Inferior parietal cortex (tissue), 1 donor: ENCODE measurements around the gene DEFB132.
A peak's percentile ranks its signal among the peaks of the same experiment; 100 is the strongest.

Experiments used
- DNase-seq: peaks from one replicate; pipeline ENCODE4 v3.0.0-alpha.2; 2016; ENCODE audit errors: extremely low spot score

DEFB132 gene

GRCh38 chr20:263701-264100 lies 6.2 kb downstream of the DEFB132 start:
- no peak for DNase-seq

GRCh38 chr20:266596-267562 lies 9.4 kb downstream of the DEFB132 start:
- DNase-seq: peak; percentile 80

DNA sequence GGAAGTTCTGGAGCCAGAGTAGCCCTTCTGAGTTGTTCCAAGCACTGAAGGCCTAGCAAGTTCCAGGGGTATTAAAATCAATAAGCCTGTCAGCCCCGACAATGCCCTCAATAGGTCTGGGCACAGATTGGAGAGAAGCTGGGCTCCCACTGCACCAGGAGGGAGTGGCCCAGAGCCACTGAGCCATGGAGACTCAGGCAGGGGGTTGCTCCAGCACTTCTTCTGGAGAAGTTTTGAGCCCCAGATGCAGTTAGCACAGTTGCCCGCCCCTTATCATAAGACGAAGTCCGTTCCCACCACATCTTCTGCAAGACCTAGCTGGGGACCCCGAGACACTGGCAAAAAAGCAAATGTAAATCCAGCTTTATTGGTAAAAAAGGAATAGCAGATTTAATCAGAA lies 13.0 kb downstream of the DEFB132 start:
- no peak for DNase-seq

GRCh38 chr20:271069-271468 lies 13.5 kb downstream of the DEFB132 start:
- DNase-seq: no peak

DNA sequence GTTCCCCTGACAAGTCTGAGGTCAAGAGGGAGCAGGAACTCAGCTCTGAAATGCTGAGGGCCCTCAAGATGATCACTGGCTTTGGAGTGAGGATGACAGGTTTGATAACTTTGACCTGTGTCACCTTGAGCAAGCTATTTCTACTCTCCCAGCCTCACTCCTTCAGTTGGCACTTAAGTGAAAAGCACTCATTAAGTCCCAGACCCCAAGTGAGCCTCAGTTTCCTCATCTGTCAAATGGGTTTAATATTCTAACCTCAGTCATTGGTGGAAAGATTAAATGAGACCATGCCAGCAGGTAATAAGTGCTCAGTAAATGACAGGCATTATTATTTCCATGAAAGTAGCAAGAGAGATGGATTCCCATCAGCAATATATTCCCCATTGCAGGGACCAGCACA lies 14.0 kb downstream of the DEFB132 start:
- DNase-seq: no peak

DNA sequence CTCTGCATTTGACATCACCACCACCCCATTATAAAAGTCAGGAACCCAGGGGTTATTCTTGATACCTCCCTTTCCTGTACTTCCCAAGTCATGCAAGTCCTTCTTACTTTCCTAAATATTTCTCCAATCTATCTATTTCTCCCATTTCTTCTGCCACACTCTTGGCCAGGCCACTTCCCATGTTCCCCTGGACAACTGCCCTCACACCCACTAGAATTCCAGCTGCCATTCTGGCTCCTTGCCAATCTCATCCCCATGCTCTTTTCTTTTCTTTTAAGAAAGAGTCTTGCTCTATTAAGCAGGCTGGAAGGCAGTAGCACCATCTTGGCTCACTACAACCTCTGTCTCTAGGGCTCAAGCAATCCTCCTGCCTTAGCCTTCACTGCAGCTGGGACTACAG lies 15.2 kb downstream of the DEFB132 start:
- no peak for DNase-seq

DNA sequence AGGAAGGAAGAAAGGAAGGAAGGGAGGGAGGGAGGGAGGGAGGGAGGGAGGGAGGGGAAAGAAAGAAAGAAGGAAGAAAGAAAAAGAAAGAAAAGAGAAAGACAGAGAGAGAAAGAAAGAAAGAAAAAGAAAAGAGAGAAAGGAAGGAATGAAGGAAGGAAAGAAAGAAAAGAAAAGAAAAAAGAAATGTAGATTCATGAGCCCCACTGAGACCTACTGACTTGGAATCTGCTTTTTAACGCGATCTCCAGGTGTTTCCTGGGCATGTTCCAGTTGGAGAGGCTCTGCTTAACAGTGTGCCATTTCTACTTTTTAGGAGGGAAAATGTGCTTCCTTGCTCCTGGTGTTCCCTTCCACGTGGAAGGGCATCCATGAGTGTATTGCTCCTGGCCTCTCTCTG lies 16.4 kb downstream of the DEFB132 start:
- DNase-seq: no peak

DNA sequence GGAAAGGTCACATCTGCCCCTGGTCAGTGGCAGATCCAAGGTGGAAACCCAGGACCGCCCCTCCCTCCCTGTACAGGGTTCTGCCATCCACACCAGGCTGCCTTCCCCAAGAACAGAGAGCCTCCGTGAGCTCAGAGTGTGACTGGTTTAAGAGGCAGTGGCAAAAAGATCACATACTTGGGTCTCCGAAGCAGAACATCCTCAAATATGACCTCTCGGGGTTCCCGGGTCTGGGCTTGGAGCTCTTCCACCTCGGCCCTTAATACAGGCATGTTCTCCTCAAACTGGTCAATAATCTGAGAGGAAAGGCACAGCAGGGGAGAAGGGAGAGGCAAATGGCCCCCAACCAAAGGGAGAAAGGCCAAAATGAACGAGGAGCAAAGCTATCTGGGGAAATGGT lies 18.3 kb downstream of the DEFB132 start:
- no peak for DNase-seq

- DNase-seq: no peak
Observed at GRCh38 chr20:276620-277495, 19.3 kb downstream of the DEFB132 start.

- no peak for DNase-seq
Observed at GRCh38 chr20:277496-277781, 19.9 kb downstream of the DEFB132 start.

- DNase-seq: no peak
Observed at GRCh38 chr20:278181-278580, 20.7 kb downstream of the DEFB132 start.

DNA sequence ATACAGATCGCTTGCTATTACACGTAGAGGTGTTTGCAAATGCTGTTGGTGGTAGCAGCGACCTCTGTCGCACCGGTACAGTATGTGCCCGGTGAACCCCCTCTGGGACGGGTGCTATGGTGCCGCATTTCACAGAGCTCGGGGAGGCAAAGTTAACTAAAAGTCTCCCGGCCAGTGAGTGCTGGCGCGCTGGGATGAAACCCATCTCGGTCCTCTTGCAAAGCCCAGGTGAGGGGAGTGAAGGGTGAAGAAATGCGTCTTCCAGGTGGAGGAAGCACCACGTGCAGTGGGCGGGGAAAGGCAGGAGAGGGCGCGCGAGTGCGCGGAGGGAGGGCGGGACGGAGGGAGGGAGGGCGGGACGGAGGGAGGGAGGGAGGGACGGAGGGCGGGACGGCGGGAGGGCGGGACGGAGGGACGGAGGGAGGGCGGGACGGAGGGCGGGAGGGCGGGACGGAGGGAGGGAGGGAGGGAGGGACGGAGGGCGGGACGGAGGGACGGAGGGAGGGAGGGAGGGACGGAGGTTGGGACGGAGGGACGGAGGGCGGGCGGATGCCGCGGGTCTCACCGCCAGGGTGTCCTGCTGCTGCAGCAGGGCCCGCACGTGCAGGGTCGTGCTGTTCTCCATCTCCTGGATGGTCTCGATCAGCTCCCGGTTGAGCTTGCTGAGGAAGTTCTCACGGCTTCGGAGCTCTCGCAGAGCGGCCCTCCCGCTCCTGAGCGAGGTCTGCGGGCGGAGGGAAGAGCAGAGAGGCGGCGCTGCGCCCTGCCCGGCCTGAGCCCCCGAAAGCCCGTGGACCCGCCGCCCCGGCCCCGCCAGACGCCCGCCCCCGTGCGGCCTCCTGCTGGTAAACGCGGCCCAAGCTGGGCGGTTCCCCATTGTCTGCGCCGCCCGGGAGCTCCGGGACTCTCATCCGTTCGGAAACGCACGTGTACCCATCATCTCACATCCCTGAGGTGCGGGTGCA lies 21.4 kb downstream of the DEFB132 start:
- DNase-seq: no peak

DNA sequence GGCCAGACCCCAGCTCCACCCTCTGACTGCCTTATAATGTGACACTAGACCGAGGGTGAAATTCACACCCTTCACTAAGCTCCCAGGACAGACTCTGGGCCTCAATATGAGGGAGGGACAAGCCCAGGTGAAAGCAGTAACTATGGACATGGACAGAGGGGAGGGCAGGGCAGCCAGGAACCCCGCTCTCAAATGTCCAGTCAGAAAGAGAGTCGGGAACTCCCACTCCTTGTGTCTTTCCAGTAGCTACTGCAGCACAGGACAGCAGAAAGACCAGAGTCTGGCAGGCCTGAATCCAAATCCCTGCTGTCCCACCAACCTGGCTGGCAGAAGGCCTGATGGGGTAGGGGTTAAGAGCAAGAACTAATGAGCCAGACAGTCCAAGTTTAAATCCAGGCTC lies 26.6 kb downstream of the DEFB132 start:
- no peak for DNase-seq

DNA sequence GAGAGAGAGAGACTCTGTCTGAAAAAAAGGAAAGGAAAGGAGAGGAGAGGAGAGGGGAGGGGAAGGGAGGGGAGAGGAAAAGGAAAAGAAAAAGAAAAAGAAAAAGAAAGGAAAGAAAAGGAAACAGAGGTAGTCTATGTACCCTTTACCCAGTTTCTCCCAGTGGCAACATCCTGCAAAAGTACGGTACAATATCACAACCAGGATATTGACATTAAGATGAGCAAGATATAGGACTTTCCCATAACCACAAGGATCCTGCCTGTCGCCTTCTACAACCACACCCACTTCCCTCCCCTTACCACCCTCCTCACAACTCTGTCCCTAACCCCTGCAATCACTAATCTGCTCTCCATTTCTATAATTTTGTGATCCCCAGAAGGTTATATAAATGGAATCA lies 29.0 kb downstream of the DEFB132 start:
- DNase-seq: no peak

- no peak for DNase-seq
Observed at GRCh38 chr20:288956-289692, 31.6 kb downstream of the DEFB132 start.

- no peak for DNase-seq
Observed at GRCh38 chr20:289693-290083, 32.2 kb downstream of the DEFB132 start.

GRCh38 chr20:290084-290831 lies 32.7 kb downstream of the DEFB132 start, which contains the start of gene C20orf96:
C20orf96 (minus strand) TSS chr20:290750; CDS start chr20:290610, 140 bp downstream.
- peak; percentile 93 for DNase-seq

GRCh38 chr20:294602-295001 lies 37.1 kb downstream of the DEFB132 start:
- no peak for DNase-seq

DNA sequence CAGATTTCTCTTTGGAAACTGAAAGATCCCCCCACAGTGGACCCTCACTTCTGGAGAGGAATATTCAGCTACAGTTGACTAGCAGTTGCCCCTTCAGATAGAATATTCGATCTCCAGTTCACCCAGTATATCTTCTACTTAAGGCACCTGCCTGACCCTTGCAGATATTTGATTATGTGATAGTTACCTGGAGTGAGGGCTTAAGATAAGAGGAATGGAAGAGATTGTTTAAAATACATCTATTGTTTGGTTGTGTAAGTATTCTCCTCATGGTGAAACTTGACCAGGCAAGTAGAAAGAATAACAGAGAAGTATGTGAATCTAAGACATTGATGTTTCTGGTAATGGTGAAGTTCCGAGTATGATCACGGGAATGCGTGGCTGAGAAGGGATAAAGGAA lies 38.3 kb downstream of the DEFB132 start:
- DNase-seq: no peak
